ENCODE data around the gene OSBPL6. TPM values are rescaled to one million over a fixed set of nuclear protein-coding genes. Genes with fewer than 3 reads are reported as not detected.
A peak's percentile ranks its signal among the peaks of the same experiment; 100 is the strongest.

The OSBPL6 gene
- polyA plus RNA-seq, 1 donor (not counting 4 experiments of a cell fraction or from before 2014, with no cell fraction given) = 11.6 TPM

DNA sequence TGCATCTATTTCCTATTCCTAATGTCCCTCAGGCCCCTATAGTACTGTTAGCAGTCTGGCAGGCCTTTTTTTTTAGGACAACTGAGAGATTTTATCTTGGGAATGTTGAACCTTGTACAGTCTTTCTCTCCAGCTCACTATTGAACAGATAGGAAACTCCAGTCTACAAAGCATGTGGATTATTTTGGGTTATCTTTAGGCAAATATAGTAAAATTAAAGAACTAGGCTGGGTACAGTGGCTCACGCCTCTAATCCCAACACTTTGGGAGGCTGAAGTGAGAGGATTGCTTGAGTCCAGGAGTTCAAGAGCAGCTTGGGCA, 102.7 kb downstream of the OSBPL6 start:
- FAIRE-seq (no peak), DNase-seq (ENCODE audit: low read depth, low spot score) (no peak)
- Histone ChIP-seq H3K4me1 (ENCODE audit: control insufficient read depth, extremely low read depth, insufficient read depth, low read length) (peaks cover 13% of the 10 kb centered on the region), H3K9ac (ENCODE audit: control insufficient read depth, extremely low read depth, insufficient read depth, low read length) (no peak overlapping the region), H3K27ac (ENCODE audit: control insufficient read depth, insufficient read depth, low read length) (no peak overlapping the region), H3K4me3 (ENCODE audit: control insufficient read depth in 2 of 3, extremely low read depth in 1 of 3, insufficient read depth in 2 of 3, low read depth in 1 of 3, low read length in 3 of 3) (no peak overlapping the region), H3K36me3 (ENCODE audit: control insufficient read depth in 2 of 2, extremely low read depth in 1 of 2, insufficient read depth in 2 of 2, low read length in 2 of 2) (no peaks in the 10 kb centered on the region), H3K79me2 (ENCODE audit: control insufficient read depth, insufficient read depth, low read length) (no peaks in the 10 kb centered on the region), H3K9me3 (ENCODE audit: control insufficient read depth, low read depth, low read length) (no peaks in the 10 kb centered on the region), H3K27me3 (ENCODE audit: control insufficient read depth, extremely low read depth, insufficient read depth, low read length) (no peaks in the 10 kb centered on the region), H4K20me1 (ENCODE audit: control insufficient read depth, extremely low read depth, insufficient read depth, low read length) (no peaks in the 10 kb centered on the region), H3K4me2 (ENCODE audit: control insufficient read depth, extremely low read depth, insufficient read depth, low read depth, low read length) (no peak overlapping the region), H2AFZ (ENCODE audit: control insufficient read depth, low read length) (no peak overlapping the region), H3K9me1 (ENCODE audit: control insufficient read depth, extremely low read depth, insufficient read depth, low read length) (no peaks in the 10 kb centered on the region)
- dilution Hi-C loops (cut with MboI; ENCODE audit: extremely low pct_ligation_motif_present, low sequenced_read_pairs) = no loop called here
- TF ChIP-seq, protein P1, sequence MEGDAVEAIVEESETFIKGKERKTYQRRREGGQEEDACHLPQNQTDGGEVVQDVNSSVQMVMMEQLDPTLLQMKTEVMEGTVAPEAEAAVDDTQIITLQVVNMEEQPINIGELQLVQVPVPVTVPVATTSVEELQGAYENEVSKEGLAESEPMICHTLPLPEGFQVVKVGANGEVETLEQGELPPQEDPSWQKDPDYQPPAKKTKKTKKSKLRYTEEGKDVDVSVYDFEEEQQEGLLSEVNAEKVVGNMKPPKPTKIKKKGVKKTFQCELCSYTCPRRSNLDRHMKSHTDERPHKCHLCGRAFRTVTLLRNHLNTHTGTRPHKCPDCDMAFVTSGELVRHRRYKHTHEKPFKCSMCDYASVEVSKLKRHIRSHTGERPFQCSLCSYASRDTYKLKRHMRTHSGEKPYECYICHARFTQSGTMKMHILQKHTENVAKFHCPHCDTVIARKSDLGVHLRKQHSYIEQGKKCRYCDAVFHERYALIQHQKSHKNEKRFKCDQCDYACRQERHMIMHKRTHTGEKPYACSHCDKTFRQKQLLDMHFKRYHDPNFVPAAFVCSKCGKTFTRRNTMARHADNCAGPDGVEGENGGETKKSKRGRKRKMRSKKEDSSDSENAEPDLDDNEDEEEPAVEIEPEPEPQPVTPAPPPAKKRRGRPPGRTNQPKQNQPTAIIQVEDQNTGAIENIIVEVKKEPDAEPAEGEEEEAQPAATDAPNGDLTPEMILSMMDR (optimal IDR thresholded peaks at IDR 0.05 in 1 of 3, IDR thresholded peaks at IDR 0.05 in 1 of 3, conservative IDR thresholded peaks at IDR 0.05 in 1 of 3; ENCODE audit: extremely low read depth in 1 of 3, insufficient read depth in 2 of 3, low read length in 3 of 3) = no peak
- no peak for TF ChIP-seq EZH2 (IDR thresholded peaks at IDR 0.05; ENCODE audit: low read length)

DNA sequence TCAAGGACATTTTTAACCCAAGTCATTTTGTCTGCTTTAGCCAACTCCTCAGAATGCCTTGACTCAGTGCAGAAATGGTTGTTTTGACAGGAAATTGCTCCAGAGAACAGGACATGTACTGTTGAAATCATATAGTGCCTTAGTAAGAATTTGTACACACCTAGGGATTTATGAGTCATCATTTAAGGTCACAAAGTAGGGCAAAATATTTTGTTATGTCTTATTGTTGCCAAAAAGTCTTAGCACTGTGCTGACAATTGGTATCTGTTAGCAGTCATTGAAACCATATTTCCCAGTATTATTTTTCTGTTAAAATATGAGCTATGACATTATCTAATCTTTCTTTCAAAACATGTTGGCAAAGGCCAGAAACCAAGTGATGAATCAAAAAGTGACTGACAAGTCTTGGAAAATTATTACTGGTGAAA, 104.5 kb downstream of the OSBPL6 start:
- FAIRE-seq = peak; percentile 82
- TF ChIP-seq EZH2 (IDR thresholded peaks at IDR 0.05; ENCODE audit: low read length) = no peak
- TF ChIP-seq, protein P1 (optimal IDR thresholded peaks at IDR 0.05 in 1 of 3, IDR thresholded peaks at IDR 0.05 in 1 of 3, conservative IDR thresholded peaks at IDR 0.05 in 1 of 3; ENCODE audit: extremely low read depth in 1 of 3, insufficient read depth in 2 of 3, low read length in 3 of 3) = no peak
- Histone ChIP-seq H3K36me3 (ENCODE audit: control insufficient read depth in 2 of 2, extremely low read depth in 1 of 2, insufficient read depth in 2 of 2, low read length in 2 of 2) (no peaks in the 10 kb centered on the region), H4K20me1 (ENCODE audit: control insufficient read depth, extremely low read depth, insufficient read depth, low read length) (no peaks in the 10 kb centered on the region), H3K27ac (ENCODE audit: control insufficient read depth, insufficient read depth, low read length) (peak overlapping the region; percentile 22), H3K9ac (ENCODE audit: control insufficient read depth, extremely low read depth, insufficient read depth, low read length) (no peak overlapping the region), H3K4me1 (ENCODE audit: control insufficient read depth, extremely low read depth, insufficient read depth, low read length) (peaks cover 13% of the 10 kb centered on the region), H3K79me2 (ENCODE audit: control insufficient read depth, insufficient read depth, low read length) (no peaks in the 10 kb centered on the region), H2AFZ (ENCODE audit: control insufficient read depth, low read length) (no peak overlapping the region), H3K9me3 (ENCODE audit: control insufficient read depth, low read depth, low read length) (no peaks in the 10 kb centered on the region), H3K27me3 (ENCODE audit: control insufficient read depth, extremely low read depth, insufficient read depth, low read length) (no peaks in the 10 kb centered on the region), H3K9me1 (ENCODE audit: control insufficient read depth, extremely low read depth, insufficient read depth, low read length) (no peaks in the 10 kb centered on the region), H3K4me3 (ENCODE audit: control insufficient read depth in 2 of 3, extremely low read depth in 1 of 3, insufficient read depth in 2 of 3, low read depth in 1 of 3, low read length in 3 of 3) (no peak overlapping the region), H3K4me2 (ENCODE audit: control insufficient read depth, extremely low read depth, insufficient read depth, low read depth, low read length) (peak overlapping the region; percentile 17)
- dilution Hi-C loops (cut with MboI; ENCODE audit: extremely low pct_ligation_motif_present, low sequenced_read_pairs) = no loop called here
- DNase-seq (ENCODE audit: low read depth, low spot score) = no peak

Data from keratinocyte (primary cell).